ENCODE data around the gene INS. TPM values are rescaled to one million over a fixed set of nuclear protein-coding genes. Genes with fewer than 3 reads are reported as not detected.

Gene INS
- total and polyA plus RNA-seq, 2 donors (not counting 1 experiment from before 2014, with no cell fraction given) = not detected

- Histone ChIP-seq H3K9ac (ENCODE audit: low read length) (no peak overlapping the region), H3K4me3 (ENCODE audit: control extremely low read depth in 1 of 5, extremely low read depth in 1 of 5, insufficient read depth in 1 of 5, low read depth in 2 of 5, low read length in 4 of 5) (no peak overlapping the region), H3K36me3 (replicated peaks in 1 of 2; ENCODE audit: control extremely low read depth in 1 of 2, control insufficient read depth in 1 of 2, extremely low read depth in 1 of 2, insufficient read depth in 2 of 2, low read length in 1 of 2) (no peaks in the 10 kb centered on the region), H3K4me1 (ENCODE audit: control insufficient read depth in 2 of 2, insufficient read depth in 2 of 2, low read length in 2 of 2) (peaks cover 24 to 35% of the 10 kb centered on the region in 2 donors), H3K27me3 (replicated peaks in 1 of 4; ENCODE audit: control extremely low read depth in 1 of 4, control insufficient read depth in 3 of 4, insufficient read depth in 4 of 4, low read length in 3 of 4) (peaks cover 0 to 65% (median 39%) of the 10 kb centered on the region in 4 experiments), H3K27ac (ENCODE audit: low read length in 2 of 2) (no peak overlapping the region), H3K9me3 (ENCODE audit: control extremely low read depth in 1 of 3, control insufficient read depth in 2 of 3, insufficient read depth in 1 of 3, low read length in 2 of 3) (peaks cover 0 to 6% (median 0%) of the 10 kb centered on the region in 3 donors), H3K79me2 (ENCODE audit: control insufficient read depth, insufficient read depth, low read length) (no peaks in the 10 kb centered on the region), H3K4me2 (replicated peaks; ENCODE audit: low read depth, low read length, poor library complexity, severe bottlenecking) (peak overlapping the region; percentile 47), H2AFZ (ENCODE audit: insufficient read depth, low read depth, low read length, poor library complexity, severe bottlenecking) (no peak overlapping the region), H4K20me1 (ENCODE audit: control insufficient read depth, insufficient read depth, low read length, poor library complexity, severe bottlenecking) (no peaks in the 10 kb centered on the region)
- ATAC-seq (ENCODE audit: low read depth) (no peak), DNase-seq (peak; percentile 44)
- Mint-ChIP-seq H3K9me3 (ENCODE audit: insufficient read depth) (no peaks in the 10 kb centered on the region), H3K27ac (no peak overlapping the region), H3K27me3 (peaks cover 46% of the 10 kb centered on the region), H3K4me3 (peak overlapping the region; percentile 23), H3K4me1 (peaks cover 24% of the 10 kb centered on the region)
- intact Hi-C loops (cut with micrococcal nuclease) = no loop called here
- no peak for TF ChIP-seq EZH2 (IDR thresholded peaks at IDR 0.05; ENCODE audit: borderline replicate concordance, insufficient read depth, low read depth, low read length, poor library complexity, severe bottlenecking)
- TF ChIP-seq CTCF (IDR thresholded peaks at IDR 0.05) = no peak
- POLR2A ChIA-PET = interaction anchor here (0.6 kb wide), 1 partner anchor 244 kb away, joined by 9 read pairs; no protein-coding TSS in a partner anchor
- CTCF ChIA-PET = interaction anchor here (1.0 to 6.0 kb wide), 2 partner anchors 12 to 446 kb away, joined by 4 to 36 read pairs; no protein-coding TSS in a partner anchor
- 5% methylated on average over 55 of the region's 57 CpGs for WGBS (ENCODE audit: insufficient coverage)
These were observed 21.2 kb downstream of the INS start for GRCh38 chr11:2139621-2140337.

- peaks cover 0 to 6% (median 0%) of the 10 kb centered on the region in 3 donors for H3K9me3 ChIP-seq (ENCODE audit: control extremely low read depth in 1 of 3, control insufficient read depth in 2 of 3, insufficient read depth in 1 of 3, low read length in 2 of 3)
- H3K4me3 ChIP-seq (ENCODE audit: control extremely low read depth in 1 of 5, extremely low read depth in 1 of 5, insufficient read depth in 1 of 5, low read depth in 2 of 5, low read length in 4 of 5) = peak within 1 kb of the TSS in 3 of 5 experiments; percentile 15 to 43 (median 42)
- CTCF ChIA-PET = interaction anchor here (0.6 kb wide), 1 partner anchor 518 kb away, joined by 3 read pairs; no protein-coding TSS in a partner anchor
- Mint-ChIP-seq H3K4me3 (peak within 1 kb of the TSS; percentile 83), H3K27me3 (peaks cover 44% of the 10 kb centered on the region), H3K9me3 (ENCODE audit: insufficient read depth) (no peaks in the 10 kb centered on the region), H3K4me1 (peaks cover 22% of the 10 kb centered on the region), H3K27ac (no peak within 1 kb of the TSS)
- intact Hi-C loops (cut with micrococcal nuclease) = no loop called here
- POLR2A ChIA-PET = no interaction called here
- no peak within 1 kb of the TSS for H3K27ac ChIP-seq (ENCODE audit: low read length in 2 of 2)
- TF ChIP-seq EZH2 (IDR thresholded peaks at IDR 0.05; ENCODE audit: borderline replicate concordance, insufficient read depth, low read depth, low read length, poor library complexity, severe bottlenecking) = no peak
- TF ChIP-seq CTCF (IDR thresholded peaks at IDR 0.05) = no peak
- no peaks in the 10 kb centered on the region for H4K20me1 ChIP-seq (ENCODE audit: control insufficient read depth, insufficient read depth, low read length, poor library complexity, severe bottlenecking)
- peak within 1 kb of the TSS; percentile 42 for H3K9ac ChIP-seq (ENCODE audit: low read length)
- ATAC-seq (ENCODE audit: low read depth) = peak; percentile 21
- no peaks in the 10 kb centered on the region for H3K36me3 ChIP-seq (replicated peaks in 1 of 2; ENCODE audit: control extremely low read depth in 1 of 2, control insufficient read depth in 1 of 2, extremely low read depth in 1 of 2, insufficient read depth in 2 of 2, low read length in 1 of 2)
- H3K27me3 ChIP-seq (replicated peaks in 1 of 4; ENCODE audit: control extremely low read depth in 1 of 4, control insufficient read depth in 3 of 4, insufficient read depth in 4 of 4, low read length in 3 of 4) = peaks cover 0 to 66% (median 36%) of the 10 kb centered on the region in 4 experiments
- H2AFZ ChIP-seq (ENCODE audit: insufficient read depth, low read depth, low read length, poor library complexity, severe bottlenecking) = peak within 1 kb of the TSS; percentile 46
- H3K79me2 ChIP-seq (ENCODE audit: control insufficient read depth, insufficient read depth, low read length) = no peaks in the 10 kb centered on the region
- peak; percentile 47 for DNase-seq
- peak within 1 kb of the TSS; percentile 82 for H3K4me2 ChIP-seq (replicated peaks; ENCODE audit: low read depth, low read length, poor library complexity, severe bottlenecking)
- WGBS (ENCODE audit: insufficient coverage) = 4% methylated on average over 52 of the region's 62 CpGs
- H3K4me1 ChIP-seq (ENCODE audit: control insufficient read depth in 2 of 2, insufficient read depth in 2 of 2, low read length in 2 of 2) = peaks cover 20 to 31% of the 10 kb centered on the region in 2 donors
These were observed 21.9 kb downstream of the INS start, which contains the start of gene IGF2 for GRCh38 chr11:2139123-2139521. IGF2 (minus strand) TSS chr11:2139389; CDS start chr11:2135523, 3,866 bp downstream.
